GM12878 (cell line): ENCODE measurements around the gene MAPK8IP1. TPM values are rescaled to one million over a fixed set of nuclear protein-coding genes. Genes with fewer than 3 reads are reported as not detected.

Experiments
- ATF7 ChIP-seq: fragments of 450-650 bp; IDR thresholded peaks from 2 replicates; pipeline ENCODE4 v1.6.1; 2016; ENCODE audit warnings: low read depth, mild to moderate bottlenecking
- EGR1 ChIP-seq, 2 experiments: IDR thresholded peaks; 1 replicate in 1 of 2; 2 replicates in 1 of 2; pipeline ENCODE4 v1.6.1; 2011 to 2012; ENCODE audit warnings: low read depth in 2 of 2, low read length in 2 of 2, borderline replicate concordance in 1 of 2, mild to moderate bottlenecking in 1 of 2, moderate library complexity in 1 of 2
- GATAD2B ChIP-seq: fragments of 450-650 bp; conservative IDR thresholded peaks from 2 replicates; pipeline ENCODE4 v1.6.1; 2017; ENCODE audit warnings: low read depth, mild to moderate bottlenecking, moderate library complexity
- IKZF2 ChIP-seq, 2 experiments: fragments of 450-650 bp; IDR thresholded peaks; 2 replicates each; pipeline ENCODE4 v1.6.1; 2017; ENCODE audit warnings: mild to moderate bottlenecking in 2 of 2, moderate library complexity in 2 of 2
- KDM1A ChIP-seq: fragments of 200-600 bp; sonication (generic); IDR thresholded peaks from 2 replicates; pipeline ENCODE4 v1.6.1; 2016; ENCODE audit warnings: borderline replicate concordance
- LARP7 ChIP-seq: fragments of 450-650 bp; IDR thresholded peaks from 2 replicates; pipeline ENCODE4 v1.6.1; 2017; ENCODE audit warnings: mild to moderate bottlenecking
- NR2C1 ChIP-seq: fragments of 450-650 bp; IDR thresholded peaks from 2 replicates; pipeline ENCODE4 v1.6.1; 2017; ENCODE audit warnings: antibody characterized with exemption, mild to moderate bottlenecking, moderate library complexity
- NR2F1 ChIP-seq: fragments of 450-650 bp; conservative IDR thresholded peaks from 2 replicates; pipeline ENCODE4 v1.6.1; 2017; ENCODE audit warnings: mild to moderate bottlenecking
- POLR2AphosphoS2 ChIP-seq: IDR thresholded peaks from 2 replicates; pipeline ENCODE4 v1.6.1; 2011; ENCODE audit warnings: low read depth, mild to moderate bottlenecking, low read length, improper control_type of control experiment, moderate library complexity
- RB1 ChIP-seq: fragments of 450-650 bp; formaldehyde crosslinking; IDR thresholded peaks from 2 replicates; pipeline ENCODE4 v1.6.1; 2017; ENCODE audit warnings: mild to moderate bottlenecking, borderline replicate concordance
- RCOR1 ChIP-seq: conservative IDR thresholded peaks from 2 replicates; pipeline ENCODE4 v1.6.1; 2012; ENCODE audit warnings: low read depth, low read length, improper control_type of control experiment
- SRF ChIP-seq, 2 experiments: IDR thresholded peaks; 2 replicates each; pipeline ENCODE4 v1.6.1; 2011; ENCODE audit warnings: low read depth in 2 of 2, low read length in 2 of 2, mild to moderate bottlenecking in 1 of 2, moderate library complexity in 1 of 2
- TBL1XR1 ChIP-seq: IDR thresholded peaks from 2 replicates; pipeline ENCODE4 v1.6.1; 2012; ENCODE audit warnings: low read depth, low read length, improper control_type of control experiment
- TCF12 ChIP-seq: IDR thresholded peaks from 2 replicates; pipeline ENCODE4 v1.6.1; 2011; ENCODE audit warnings: low read depth, mild to moderate bottlenecking, low read length
- polyA plus RNA-seq, 11 experiments: library from polyadenylated mRNA; depleted of rRNA in 4 of 11; unstranded in 6 of 11; stranded (reverse) in 5 of 11; fragments of >200 nt; fragmentation: Nextera tagmentation in 4 of 11; fragmentation: Illumina TruSeq in 1 of 11; extraction: Ambion mirVana in 4 of 11; extraction: Trizol in 1 of 11; gene quantifications; 1 replicate in 1 of 11; 2 replicates in 10 of 11; pipeline versions ENCODE4 v1.2.1 to v1.2.3, GENCODE V29; 2011 to 2016; ENCODE audit warnings: inconsistent platforms in 2 of 11, missing spikeins in 2 of 11, low read depth in 1 of 11
- total RNA-seq, 4 experiments: library from RNA; depleted of rRNA in 3 of 4; stranded (reverse); fragments of >200 nt in 3 of 4; fragmentation: Illumina TruSeq in 1 of 4; extraction: Trizol in 1 of 4; gene quantifications; 2 replicates each; pipeline versions ENCODE4 v1.2.1 to v1.2.3, GENCODE V29; 2013 to 2021
- TF ChIP-seq, protein P1 (sequence below): fragments of 450-650 bp; IDR thresholded peaks from 2 replicates; pipeline ENCODE4 v1.6.1; 2017; ENCODE audit warnings: mild to moderate bottlenecking
- TF ChIP-seq, protein P2 (sequence below): fragments of 450-650 bp; IDR thresholded peaks from 2 replicates; pipeline ENCODE4 v1.6.1; 2017; ENCODE audit warnings: mild to moderate bottlenecking, moderate library complexity
- TF ChIP-seq, protein P3 (sequence below): fragments of 450-650 bp; IDR thresholded peaks from 2 replicates; pipeline ENCODE4 v1.6.1; 2016; ENCODE audit warnings: mild to moderate bottlenecking
- TF ChIP-seq, protein P4 (sequence below): fragments of 450-650 bp; formaldehyde crosslinking; IDR thresholded peaks from 2 replicates; pipeline ENCODE4 v1.4.0; 2020; ENCODE audit warnings: mild to moderate bottlenecking, moderate library complexity

MAPK8IP1 gene
- total and polyA plus RNA-seq, 10 of the 15 experiments (the other 5 are each of a cell fraction or from before 2014, with no cell fraction given), result 0.04 to 0.44 (median 0.11) TPM; not detected in 2

DNA sequence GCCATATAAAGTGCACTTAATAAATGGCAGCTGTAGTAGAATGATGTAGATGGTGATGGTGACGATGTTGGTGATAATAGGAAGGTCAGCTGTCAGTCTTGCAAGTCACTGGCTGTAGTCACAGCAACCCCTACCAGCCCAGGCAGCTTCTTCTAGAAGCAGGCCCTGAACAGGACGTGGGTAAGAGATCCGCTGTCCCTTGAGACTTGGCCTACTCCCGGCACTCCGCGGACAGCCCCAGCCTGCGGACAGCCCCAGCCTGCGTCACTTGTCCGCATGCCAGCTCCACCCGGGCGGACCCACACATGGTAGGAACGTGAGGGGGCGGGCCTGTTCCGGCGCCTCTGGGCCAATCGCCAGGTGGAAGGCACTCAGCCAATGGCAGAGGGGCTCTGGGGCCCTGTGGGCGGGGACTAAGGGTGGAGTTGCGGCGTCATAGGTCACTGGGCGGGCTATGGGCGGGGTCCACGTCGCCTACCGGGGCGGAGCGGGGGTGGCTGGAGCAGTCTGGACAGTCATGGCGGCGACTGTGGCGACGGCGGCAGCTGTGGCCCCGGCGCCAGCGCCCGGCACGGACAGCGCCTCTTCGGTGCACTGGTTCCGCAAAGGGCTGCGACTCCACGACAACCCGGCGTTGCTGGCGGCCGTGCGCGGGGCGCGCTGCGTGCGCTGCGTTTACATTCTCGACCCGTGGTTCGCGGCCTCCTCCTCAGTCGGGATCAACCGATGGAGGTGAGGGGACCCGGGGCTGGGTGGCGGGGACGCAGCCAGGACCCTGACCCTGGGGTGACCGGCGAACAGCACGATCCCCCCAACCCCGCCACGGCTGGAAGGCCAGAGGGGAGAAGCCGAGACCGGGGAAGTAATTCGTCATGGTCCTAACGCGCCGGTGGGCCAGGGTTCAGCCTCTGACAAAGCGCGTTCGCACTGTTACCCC lies 38.2 kb upstream of the MAPK8IP1 start, which contains the start of gene CRY2 (continued):
- TF ChIP-seq RB1, result peak; percentile 18; the same call in 1 of the 2 replicates
- TF ChIP-seq POLR2AphosphoS2, result peak; percentile 79; the same call in 1 of the 2 replicates
- TF ChIP-seq, protein P1, sequence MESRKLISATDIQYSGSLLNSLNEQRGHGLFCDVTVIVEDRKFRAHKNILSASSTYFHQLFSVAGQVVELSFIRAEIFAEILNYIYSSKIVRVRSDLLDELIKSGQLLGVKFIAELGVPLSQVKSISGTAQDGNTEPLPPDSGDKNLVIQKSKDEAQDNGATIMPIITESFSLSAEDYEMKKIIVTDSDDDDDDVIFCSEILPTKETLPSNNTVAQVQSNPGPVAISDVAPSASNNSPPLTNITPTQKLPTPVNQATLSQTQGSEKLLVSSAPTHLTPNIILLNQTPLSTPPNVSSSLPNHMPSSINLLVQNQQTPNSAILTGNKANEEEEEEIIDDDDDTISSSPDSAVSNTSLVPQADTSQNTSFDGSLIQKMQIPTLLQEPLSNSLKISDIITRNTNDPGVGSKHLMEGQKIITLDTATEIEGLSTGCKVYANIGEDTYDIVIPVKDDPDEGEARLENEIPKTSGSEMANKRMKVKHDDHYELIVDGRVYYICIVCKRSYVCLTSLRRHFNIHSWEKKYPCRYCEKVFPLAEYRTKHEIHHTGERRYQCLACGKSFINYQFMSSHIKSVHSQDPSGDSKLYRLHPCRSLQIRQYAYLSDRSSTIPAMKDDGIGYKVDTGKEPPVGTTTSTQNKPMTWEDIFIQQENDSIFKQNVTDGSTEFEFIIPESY, result no peak
- no peak; the same call in 1 of the 2 replicates for TF ChIP-seq TBL1XR1
- peak; percentile 79 for TF ChIP-seq ATF7
- TF ChIP-seq TCF12, result 0 out of 2 replicates have a peak, but pooled peaks have one; percentile 20
- 0 out of 2 replicates have a peak, but pooled peaks have one; percentile 25 for TF ChIP-seq RCOR1
- TF ChIP-seq IKZF2 (IDR thresholded peaks at IDR 0.05), result peak; percentile 55 to 58; a peak in 2 of 4 replicates
- TF ChIP-seq KDM1A, result no peak
- peak; percentile 67 for TF ChIP-seq NR2F1
- TF ChIP-seq GATAD2B, result peak; percentile 60; the same call in 1 of the 2 replicates
- TF ChIP-seq LARP7, result peak; percentile 84
- TF ChIP-seq NR2C1, result peak; percentile 87
- TF ChIP-seq, protein P2, sequence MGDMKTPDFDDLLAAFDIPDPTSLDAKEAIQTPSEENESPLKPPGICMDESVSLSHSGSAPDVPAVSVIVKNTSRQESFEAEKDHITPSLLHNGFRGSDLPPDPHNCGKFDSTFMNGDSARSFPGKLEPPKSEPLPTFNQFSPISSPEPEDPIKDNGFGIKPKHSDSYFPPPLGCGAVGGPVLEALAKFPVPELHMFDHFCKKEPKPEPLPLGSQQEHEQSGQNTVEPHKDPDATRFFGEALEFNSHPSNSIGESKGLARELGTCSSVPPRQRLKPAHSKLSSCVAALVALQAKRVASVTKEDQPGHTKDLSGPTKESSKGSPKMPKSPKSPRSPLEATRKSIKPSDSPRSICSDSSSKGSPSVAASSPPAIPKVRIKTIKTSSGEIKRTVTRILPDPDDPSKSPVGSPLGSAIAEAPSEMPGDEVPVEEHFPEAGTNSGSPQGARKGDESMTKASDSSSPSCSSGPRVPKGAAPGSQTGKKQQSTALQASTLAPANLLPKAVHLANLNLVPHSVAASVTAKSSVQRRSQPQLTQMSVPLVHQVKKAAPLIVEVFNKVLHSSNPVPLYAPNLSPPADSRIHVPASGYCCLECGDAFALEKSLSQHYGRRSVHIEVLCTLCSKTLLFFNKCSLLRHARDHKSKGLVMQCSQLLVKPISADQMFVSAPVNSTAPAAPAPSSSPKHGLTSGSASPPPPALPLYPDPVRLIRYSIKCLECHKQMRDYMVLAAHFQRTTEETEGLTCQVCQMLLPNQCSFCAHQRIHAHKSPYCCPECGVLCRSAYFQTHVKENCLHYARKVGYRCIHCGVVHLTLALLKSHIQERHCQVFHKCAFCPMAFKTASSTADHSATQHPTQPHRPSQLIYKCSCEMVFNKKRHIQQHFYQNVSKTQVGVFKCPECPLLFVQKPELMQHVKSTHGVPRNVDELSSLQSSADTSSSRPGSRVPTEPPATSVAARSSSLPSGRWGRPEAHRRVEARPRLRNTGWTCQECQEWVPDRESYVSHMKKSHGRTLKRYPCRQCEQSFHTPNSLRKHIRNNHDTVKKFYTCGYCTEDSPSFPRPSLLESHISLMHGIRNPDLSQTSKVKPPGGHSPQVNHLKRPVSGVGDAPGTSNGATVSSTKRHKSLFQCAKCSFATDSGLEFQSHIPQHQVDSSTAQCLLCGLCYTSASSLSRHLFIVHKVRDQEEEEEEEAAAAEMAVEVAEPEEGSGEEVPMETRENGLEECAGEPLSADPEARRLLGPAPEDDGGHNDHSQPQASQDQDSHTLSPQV, result no peak
- 0 out of 4 replicates have a peak, but pooled peaks of 1 of the 2 experiments have one; percentile 39 for TF ChIP-seq SRF (IDR thresholded peaks at IDR 0.05; ENCODE audit: low read depth in 2 of 2, low read length in 2 of 2)
- TF ChIP-seq, protein P3, sequence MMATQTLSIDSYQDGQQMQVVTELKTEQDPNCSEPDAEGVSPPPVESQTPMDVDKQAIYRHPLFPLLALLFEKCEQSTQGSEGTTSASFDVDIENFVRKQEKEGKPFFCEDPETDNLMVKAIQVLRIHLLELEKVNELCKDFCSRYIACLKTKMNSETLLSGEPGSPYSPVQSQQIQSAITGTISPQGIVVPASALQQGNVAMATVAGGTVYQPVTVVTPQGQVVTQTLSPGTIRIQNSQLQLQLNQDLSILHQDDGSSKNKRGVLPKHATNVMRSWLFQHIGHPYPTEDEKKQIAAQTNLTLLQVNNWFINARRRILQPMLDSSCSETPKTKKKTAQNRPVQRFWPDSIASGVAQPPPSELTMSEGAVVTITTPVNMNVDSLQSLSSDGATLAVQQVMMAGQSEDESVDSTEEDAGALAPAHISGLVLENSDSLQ, result peak; percentile 98
- TF ChIP-seq, protein P4, sequence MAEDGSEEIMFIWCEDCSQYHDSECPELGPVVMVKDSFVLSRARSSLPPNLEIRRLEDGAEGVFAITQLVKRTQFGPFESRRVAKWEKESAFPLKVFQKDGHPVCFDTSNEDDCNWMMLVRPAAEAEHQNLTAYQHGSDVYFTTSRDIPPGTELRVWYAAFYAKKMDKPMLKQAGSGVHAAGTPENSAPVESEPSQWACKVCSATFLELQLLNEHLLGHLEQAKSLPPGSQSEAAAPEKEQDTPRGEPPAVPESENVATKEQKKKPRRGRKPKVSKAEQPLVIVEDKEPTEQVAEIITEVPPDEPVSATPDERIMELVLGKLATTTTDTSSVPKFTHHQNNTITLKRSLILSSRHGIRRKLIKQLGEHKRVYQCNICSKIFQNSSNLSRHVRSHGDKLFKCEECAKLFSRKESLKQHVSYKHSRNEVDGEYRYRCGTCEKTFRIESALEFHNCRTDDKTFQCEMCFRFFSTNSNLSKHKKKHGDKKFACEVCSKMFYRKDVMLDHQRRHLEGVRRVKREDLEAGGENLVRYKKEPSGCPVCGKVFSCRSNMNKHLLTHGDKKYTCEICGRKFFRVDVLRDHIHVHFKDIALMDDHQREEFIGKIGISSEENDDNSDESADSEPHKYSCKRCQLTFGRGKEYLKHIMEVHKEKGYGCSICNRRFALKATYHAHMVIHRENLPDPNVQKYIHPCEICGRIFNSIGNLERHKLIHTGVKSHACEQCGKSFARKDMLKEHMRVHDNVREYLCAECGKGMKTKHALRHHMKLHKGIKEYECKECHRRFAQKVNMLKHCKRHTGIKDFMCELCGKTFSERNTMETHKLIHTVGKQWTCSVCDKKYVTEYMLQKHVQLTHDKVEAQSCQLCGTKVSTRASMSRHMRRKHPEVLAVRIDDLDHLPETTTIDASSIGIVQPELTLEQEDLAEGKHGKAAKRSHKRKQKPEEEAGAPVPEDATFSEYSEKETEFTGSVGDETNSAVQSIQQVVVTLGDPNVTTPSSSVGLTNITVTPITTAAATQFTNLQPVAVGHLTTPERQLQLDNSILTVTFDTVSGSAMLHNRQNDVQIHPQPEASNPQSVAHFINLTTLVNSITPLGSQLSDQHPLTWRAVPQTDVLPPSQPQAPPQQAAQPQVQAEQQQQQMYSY (CRISPR knock-in tag), result no peak
- TF ChIP-seq EGR1 (IDR thresholded peaks at IDR 0.05; ENCODE audit: borderline replicate concordance in 1 of 2, low read depth in 2 of 2, low read length in 2 of 2), result peak in 1 of 2 experiments; percentile 90; a peak in 1 of 3 replicates
